Cardiac fibroblast (primary cell): ENCODE results near the gene EVI5L.
"Not testable (repeated sequence)": the region's sequence is repeated elsewhere in the genome, so short reads cannot be mapped to it uniquely, and the experiment has no call there.

Experiments used
- DNase-seq, 2 donors: peaks; one replicate each; pipeline versions ENCODE4 v3.0.0 to v3.0.0-alpha.2; 2010; ENCODE audit warnings: low read depth in 2 of 2
- H3K4me3 ChIP-seq, 2 donors: replicated peaks in 1 of 2; 1 replicate in 1 of 2; 2 replicates in 1 of 2; pipeline ENCODE4 v1.5.1; 2011; ENCODE audit warnings: low read depth in 2 of 2, low read length in 2 of 2, mild to moderate bottlenecking in 2 of 2, moderate library complexity in 1 of 2
- CTCF ChIP-seq: IDR thresholded peaks from one replicate; pipeline ENCODE4 v1.5.1; 2011; ENCODE audit warnings: low read depth, mild to moderate bottlenecking, low read length, inconsistent platforms

The EVI5L gene

DNA sequence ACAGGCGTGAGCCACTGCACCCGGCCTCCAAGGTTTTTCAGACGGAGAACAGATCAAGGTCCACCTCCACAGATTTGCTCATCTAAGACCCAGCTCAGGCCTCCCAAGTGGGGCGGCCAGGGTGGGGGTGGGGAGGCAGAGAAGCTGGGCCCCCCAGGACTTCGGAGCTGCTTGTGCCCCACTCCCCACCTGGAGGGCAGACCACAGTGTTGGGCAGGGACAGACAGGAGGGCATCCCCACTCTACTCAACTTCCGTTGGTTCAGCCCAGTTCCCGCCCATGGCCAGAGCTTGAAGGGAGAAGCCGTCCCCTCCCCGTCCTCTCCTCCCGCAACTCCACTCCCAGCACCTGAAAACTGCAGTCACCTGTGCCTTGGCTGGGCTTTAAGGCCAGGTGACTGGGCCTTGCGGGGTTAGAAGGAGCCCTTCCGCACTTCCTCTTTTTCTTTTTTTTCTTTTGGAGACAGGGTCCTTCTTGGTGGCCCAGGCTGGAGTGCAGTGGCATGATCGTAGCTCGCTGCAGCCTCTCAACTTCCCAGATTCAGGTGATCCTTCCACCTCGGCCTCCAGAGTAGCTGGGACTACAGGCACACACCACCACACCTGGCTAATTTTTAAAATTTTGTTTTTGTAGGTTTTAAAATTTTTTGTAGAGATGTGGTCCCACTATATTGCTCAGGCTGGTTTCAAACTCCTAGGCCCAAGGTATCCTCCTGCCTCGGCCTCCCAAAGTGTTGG lies 57.6 kb downstream of the EVI5L start:
- no peak overlapping the region for H3K4me3 ChIP-seq
- no peak for TF ChIP-seq CTCF
- no peak for DNase-seq

- peak; percentile 62 to 72 for DNase-seq
- H3K4me3 ChIP-seq, result peak within 1 kb of the TSS; percentile 59 to 71
- no peak for TF ChIP-seq CTCF
Observed at GRCh38 chr19:7888145-7888825, 58.3 kb downstream of the EVI5L start, which contains the start of gene LRRC8E. LRRC8E (plus strand) TSS chr19:7888510; CDS start chr19:7895604, 7,094 bp downstream.

- no peak for TF ChIP-seq CTCF
- DNase-seq, result no peak
- peak overlapping the region; percentile 59 to 71 for H3K4me3 ChIP-seq
Observed at GRCh38 chr19:7888826-7889217, 58.8 kb downstream of the EVI5L start.

DNA sequence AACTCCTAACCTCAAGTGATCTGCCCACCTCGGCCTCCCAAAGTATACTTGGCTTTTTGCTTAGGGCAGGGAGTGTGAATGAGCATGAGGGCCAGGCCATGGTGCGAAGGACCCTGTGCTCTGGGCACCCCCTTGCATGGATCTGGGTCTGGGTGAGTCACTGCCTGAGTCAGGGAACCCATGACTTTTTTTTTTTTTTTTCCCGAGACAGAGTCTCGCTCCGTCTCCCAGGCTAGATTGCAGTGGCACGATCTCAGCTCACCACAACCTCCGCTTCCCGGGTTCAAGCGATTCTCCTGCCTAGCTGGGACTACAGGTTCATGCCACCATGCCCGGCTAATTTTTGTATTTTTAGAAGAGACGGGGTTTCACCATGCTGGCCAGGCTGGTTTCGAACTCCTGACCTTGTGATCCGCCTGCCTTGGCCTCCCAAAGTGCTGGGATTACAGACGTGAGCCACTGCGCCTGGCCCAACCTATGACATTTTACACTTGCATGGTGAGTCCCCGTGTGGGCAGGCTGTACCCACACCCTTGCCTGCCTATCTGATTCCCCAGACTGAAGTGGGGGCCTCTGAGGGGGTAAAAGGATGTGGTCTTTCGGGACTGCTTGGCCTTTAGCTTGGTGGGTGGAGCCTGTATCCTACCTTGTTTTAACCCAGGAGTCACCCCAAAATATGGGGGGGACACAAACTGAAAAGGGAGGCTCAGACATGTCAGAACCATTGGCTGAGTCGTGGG lies 63.5 kb downstream of the EVI5L start:
- H3K4me3 ChIP-seq, result not testable (repeated sequence)
- DNase-seq, result peak; percentile 27 to 69

DNA sequence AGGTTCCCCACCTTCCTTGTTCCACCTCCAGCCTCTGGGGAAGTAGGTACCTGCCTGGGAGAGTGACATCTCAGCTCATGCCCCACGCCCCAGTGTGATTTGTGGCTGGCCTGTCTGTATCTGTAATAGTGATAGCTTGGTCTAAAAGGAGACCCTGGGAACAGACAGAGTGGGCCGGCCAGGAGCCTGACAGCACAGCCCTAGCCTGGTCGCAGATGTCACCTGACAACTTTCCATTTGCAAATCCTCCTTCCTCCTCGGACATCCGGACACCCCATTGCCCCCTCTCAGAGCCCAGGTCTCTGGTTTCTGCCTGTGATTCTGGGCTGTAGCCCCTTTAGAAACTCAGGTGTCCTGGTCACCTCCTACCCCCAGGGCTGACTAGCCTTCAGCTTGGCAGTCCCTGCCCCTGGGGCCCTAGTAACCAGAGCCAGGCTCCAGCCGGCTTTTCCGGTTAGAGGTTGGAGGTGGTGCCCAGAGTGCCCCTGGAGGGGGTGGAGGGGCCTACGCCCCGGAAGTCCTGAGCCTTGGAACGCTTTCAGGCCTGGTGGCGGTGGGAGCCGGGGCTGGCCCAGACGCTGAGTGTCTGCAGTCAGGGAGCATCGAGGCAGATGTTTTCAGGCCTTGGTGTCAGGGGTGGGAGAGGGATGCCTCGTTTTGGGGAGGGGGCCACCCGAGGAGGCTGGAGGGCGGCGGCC lies 64.7 kb downstream of the EVI5L start:
- H3K4me3 ChIP-seq, result no peak overlapping the region
- no peak for TF ChIP-seq CTCF

DNA sequence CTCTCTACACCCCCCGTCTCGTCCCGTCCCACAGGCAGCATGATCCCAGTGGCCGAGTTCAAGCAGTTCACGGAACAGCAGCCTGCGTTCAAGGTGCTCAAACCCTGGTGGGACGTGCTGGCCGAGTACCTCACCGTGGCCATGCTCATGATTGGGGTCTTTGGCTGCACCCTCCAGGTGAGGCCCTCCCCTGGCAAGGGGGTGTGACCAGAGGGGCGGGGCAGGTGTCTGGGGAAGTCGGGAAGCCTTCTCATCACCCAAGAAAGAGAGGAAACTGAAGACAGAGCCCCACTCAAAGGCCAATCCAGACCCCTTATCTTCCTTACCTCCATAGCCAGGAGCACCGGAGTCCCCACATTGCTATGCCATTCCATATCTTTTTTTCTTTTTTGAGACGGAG lies 65.5 kb downstream of the EVI5L start:
- DNase-seq, result no peak
- TF ChIP-seq CTCF, result no peak
- no peak overlapping the region for H3K4me3 ChIP-seq

More for the DNA sequence above, 64.7 kb downstream of the EVI5L start:
- DNase-seq, result no peak

- DNase-seq, result no peak
- H3K4me3 ChIP-seq, result no peak overlapping the region
- TF ChIP-seq CTCF, result no peak
Observed at GRCh38 chr19:7897292-7897691, 67.3 kb downstream of the EVI5L start.
